ENCODE measurements around the gene OPRL1. TPM values are rescaled to one million over a fixed set of nuclear protein-coding genes. Genes with fewer than 3 reads are reported as not detected.

The OPRL1 gene
- total and polyA plus RNA-seq, 2 of the 8 experiments (the other 6 are each of a cell fraction or from before 2014, with no cell fraction given), result 0.63 to 0.98 TPM

DNA sequence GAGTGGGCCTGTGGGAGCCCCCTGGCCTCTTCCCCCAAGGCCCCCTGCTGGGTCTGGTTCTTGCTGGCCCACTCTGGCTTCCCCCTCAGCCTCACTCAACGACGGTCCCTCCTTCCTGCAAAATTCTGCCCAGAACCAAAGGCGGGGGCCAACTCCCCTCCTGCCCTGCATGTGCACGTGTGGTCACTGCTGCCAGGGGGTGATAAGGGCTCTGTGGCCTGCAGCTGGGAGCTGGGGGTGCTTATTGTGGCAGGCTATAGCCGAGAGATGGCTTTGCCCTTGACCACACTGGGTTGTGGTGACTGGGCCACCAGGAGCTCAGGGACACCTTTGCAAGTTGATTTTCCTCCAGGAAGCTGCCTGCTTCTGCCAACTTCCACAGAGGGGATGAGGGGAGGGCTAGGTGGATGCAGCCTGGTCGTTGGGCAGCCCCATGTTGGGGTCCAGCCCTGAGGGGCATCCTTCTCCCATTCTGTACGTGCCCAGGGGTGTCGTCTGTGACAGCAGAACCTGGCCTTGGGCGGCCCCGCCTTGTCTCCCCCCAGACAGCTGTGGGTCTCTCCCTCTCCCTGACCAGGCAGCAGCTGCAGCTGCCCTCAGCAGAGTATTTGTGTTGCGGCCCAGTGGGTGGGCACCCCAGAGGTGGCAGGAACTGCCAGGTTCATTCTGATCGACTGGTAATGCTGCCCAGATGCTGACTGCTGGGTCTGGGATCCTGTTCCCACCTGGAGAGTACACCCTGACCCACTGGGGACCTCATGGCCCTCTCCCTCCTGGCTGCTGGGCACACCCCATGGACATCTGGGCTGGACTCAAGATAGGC lies 11.3 kb upstream of the OPRL1 start (continued):
- TF ChIP-seq, protein P1, sequence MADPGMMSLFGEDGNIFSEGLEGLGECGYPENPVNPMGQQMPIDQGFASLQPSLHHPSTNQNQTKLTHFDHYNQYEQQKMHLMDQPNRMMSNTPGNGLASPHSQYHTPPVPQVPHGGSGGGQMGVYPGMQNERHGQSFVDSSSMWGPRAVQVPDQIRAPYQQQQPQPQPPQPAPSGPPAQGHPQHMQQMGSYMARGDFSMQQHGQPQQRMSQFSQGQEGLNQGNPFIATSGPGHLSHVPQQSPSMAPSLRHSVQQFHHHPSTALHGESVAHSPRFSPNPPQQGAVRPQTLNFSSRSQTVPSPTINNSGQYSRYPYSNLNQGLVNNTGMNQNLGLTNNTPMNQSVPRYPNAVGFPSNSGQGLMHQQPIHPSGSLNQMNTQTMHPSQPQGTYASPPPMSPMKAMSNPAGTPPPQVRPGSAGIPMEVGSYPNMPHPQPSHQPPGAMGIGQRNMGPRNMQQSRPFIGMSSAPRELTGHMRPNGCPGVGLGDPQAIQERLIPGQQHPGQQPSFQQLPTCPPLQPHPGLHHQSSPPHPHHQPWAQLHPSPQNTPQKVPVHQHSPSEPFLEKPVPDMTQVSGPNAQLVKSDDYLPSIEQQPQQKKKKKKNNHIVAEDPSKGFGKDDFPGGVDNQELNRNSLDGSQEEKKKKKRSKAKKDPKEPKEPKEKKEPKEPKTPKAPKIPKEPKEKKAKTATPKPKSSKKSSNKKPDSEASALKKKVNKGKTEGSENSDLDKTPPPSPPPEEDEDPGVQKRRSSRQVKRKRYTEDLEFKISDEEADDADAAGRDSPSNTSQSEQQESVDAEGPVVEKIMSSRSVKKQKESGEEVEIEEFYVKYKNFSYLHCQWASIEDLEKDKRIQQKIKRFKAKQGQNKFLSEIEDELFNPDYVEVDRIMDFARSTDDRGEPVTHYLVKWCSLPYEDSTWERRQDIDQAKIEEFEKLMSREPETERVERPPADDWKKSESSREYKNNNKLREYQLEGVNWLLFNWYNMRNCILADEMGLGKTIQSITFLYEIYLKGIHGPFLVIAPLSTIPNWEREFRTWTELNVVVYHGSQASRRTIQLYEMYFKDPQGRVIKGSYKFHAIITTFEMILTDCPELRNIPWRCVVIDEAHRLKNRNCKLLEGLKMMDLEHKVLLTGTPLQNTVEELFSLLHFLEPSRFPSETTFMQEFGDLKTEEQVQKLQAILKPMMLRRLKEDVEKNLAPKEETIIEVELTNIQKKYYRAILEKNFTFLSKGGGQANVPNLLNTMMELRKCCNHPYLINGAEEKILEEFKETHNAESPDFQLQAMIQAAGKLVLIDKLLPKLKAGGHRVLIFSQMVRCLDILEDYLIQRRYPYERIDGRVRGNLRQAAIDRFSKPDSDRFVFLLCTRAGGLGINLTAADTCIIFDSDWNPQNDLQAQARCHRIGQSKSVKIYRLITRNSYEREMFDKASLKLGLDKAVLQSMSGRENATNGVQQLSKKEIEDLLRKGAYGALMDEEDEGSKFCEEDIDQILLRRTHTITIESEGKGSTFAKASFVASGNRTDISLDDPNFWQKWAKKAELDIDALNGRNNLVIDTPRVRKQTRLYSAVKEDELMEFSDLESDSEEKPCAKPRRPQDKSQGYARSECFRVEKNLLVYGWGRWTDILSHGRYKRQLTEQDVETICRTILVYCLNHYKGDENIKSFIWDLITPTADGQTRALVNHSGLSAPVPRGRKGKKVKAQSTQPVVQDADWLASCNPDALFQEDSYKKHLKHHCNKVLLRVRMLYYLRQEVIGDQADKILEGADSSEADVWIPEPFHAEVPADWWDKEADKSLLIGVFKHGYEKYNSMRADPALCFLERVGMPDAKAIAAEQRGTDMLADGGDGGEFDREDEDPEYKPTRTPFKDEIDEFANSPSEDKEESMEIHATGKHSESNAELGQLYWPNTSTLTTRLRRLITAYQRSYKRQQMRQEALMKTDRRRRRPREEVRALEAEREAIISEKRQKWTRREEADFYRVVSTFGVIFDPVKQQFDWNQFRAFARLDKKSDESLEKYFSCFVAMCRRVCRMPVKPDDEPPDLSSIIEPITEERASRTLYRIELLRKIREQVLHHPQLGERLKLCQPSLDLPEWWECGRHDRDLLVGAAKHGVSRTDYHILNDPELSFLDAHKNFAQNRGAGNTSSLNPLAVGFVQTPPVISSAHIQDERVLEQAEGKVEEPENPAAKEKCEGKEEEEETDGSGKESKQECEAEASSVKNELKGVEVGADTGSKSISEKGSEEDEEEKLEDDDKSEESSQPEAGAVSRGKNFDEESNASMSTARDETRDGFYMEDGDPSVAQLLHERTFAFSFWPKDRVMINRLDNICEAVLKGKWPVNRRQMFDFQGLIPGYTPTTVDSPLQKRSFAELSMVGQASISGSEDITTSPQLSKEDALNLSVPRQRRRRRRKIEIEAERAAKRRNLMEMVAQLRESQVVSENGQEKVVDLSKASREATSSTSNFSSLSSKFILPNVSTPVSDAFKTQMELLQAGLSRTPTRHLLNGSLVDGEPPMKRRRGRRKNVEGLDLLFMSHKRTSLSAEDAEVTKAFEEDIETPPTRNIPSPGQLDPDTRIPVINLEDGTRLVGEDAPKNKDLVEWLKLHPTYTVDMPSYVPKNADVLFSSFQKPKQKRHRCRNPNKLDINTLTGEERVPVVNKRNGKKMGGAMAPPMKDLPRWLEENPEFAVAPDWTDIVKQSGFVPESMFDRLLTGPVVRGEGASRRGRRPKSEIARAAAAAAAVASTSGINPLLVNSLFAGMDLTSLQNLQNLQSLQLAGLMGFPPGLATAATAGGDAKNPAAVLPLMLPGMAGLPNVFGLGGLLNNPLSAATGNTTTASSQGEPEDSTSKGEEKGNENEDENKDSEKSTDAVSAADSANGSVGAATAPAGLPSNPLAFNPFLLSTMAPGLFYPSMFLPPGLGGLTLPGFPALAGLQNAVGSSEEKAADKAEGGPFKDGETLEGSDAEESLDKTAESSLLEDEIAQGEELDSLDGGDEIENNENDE (IDR thresholded peaks at IDR 0.05; ENCODE audit: insufficient replicate concordance, low read length), result no peak
- no peak for TF ChIP-seq ASH2L (IDR thresholded peaks at IDR 0.05; ENCODE audit: low read length)
- no peak for TF ChIP-seq EP300 (IDR thresholded peaks at IDR 0.05; ENCODE audit: borderline replicate concordance in 1 of 2, low read depth in 2 of 2, low read length in 2 of 2)
- no peak for TF ChIP-seq HDAC6 (IDR thresholded peaks at IDR 0.05; ENCODE audit: low read depth, low read length)
- TF ChIP-seq EGR1 (IDR thresholded peaks at IDR 0.05; ENCODE audit: borderline replicate concordance, low read depth, low read length), result no peak
- TF ChIP-seq CTBP2 (IDR thresholded peaks at IDR 0.05; ENCODE audit: borderline replicate concordance, insufficient read depth, insufficient read length, low read length), result no peak
- TF ChIP-seq GTF2F1 (IDR thresholded peaks at IDR 0.05; ENCODE audit: borderline replicate concordance, low read depth, low read length), result no peak
- no peak for TF ChIP-seq BRCA1 (IDR thresholded peaks at IDR 0.05; ENCODE audit: low read depth, low read length)
